ENCODE results near the gene CYP17A1. TPM values are rescaled to one million over a fixed set of nuclear protein-coding genes. Genes with fewer than 3 reads are reported as not detected.

CYP17A1 gene
- total and polyA plus RNA-seq, 2 donors from 2014 or later = 3.3 to 11.6 TPM

GRCh38 chr10:102801978-102802377, 35.2 kb downstream of the CYP17A1 start:
- Histone ChIP-seq H3K9ac (ENCODE audit: low read length in 3 of 3) (no peak overlapping the region), H3K9me3 (ENCODE audit: control insufficient read depth in 2 of 3, insufficient read depth in 1 of 3, low read length in 3 of 3) (no peaks in the 10 kb centered on the region), H3K27me3 (ENCODE audit: control insufficient read depth, insufficient read depth, low read length) (no peaks in the 10 kb centered on the region), H3K27ac (ENCODE audit: low read depth in 2 of 2, low read length in 2 of 2) (peak overlapping the region; percentile 20 to 59), H3K4me1 (ENCODE audit: control insufficient read depth in 2 of 3, insufficient read depth in 2 of 3, low read depth in 1 of 3, low read length in 3 of 3) (peaks cover 4 to 25% (median 23%) of the 10 kb centered on the region in 3 donors), H3K4me3 (ENCODE audit: low read length in 3 of 3) (no peak overlapping the region), H3K36me3 (ENCODE audit: control insufficient read depth in 2 of 3, insufficient read depth in 3 of 3, low read length in 3 of 3) (peaks cover 2 to 11% (median 6%) of the 10 kb centered on the region in 3 donors)
- TF ChIP-seq CTCF (IDR thresholded peaks at IDR 0.05; ENCODE audit: borderline replicate concordance, extremely low read depth, insufficient read depth) = no peak
- intact Hi-C loops (cut with DNase I) = no loop called here
- FAIRE-seq = no peak
- no peak for DNase-seq

DNA sequence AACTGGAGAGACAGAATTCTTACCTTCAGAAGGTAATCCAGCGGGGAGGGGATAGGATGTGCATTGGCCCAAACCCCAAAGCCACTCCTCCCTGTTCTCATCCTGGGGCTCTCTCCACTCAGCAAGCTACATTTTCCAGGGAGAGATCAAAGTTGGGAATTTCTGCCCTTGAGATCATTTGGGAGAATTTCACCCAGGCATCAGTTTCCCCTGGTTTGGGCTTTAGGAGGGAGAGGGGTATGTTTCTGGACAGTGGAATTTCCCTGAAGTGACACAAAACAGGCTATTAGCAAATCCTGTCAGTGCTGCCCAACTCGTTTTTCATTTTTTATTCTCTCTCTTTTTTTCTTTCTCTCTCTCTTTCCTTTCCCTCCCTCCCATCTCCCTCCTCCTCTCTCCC, 35.7 kb downstream of the CYP17A1 start:
- no peak for FAIRE-seq
- intact Hi-C loops (cut with DNase I) = no loop called here

DNA sequence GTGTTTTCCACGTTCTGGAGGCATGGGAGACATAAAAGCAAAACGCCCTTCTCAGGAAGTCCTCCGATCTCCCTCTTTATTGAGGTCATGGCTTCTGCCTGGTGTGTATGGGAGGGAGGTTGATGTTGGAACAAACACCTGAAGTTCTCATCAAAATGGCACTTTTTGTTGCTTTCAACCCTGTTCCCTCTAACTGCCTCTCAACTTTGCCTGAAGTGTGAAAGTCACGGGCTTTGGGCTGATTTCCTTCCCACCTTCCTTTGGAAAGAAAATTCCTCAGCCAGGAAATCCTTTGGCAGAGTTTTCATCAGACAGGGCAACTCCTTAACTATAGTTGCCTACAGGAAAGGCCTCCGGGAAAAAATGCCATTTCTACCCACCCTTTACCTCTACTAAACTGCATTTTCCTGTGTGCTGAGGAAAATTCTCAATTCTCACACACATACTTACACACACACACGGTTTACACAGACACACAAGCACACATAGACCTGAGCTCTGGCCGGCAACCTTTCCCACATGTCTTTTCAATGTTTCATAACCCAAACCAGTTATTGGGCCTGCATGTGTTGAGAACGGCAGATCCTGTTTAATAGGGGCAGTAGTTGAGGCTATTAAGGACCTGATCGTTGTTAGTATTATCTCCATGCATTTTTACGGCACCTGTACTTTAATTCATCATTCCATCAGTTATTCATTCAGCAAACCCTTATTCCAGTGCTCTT, 36.4 kb downstream of the CYP17A1 start:
- FAIRE-seq = no peak
- Histone ChIP-seq H3K9ac (ENCODE audit: low read length in 3 of 3) (peak overlapping the region in 1 of 3 donors; percentile 49), H3K4me1 (ENCODE audit: control insufficient read depth in 2 of 3, insufficient read depth in 2 of 3, low read depth in 1 of 3, low read length in 3 of 3) (peaks cover 4 to 33% (median 33%) of the 10 kb centered on the region in 3 donors)

More for the DNA sequence above, 35.7 kb downstream of the CYP17A1 start:
- Histone ChIP-seq H3K4me3 (ENCODE audit: low read length in 3 of 3) (no peak overlapping the region), H3K36me3 (ENCODE audit: control insufficient read depth in 2 of 3, insufficient read depth in 3 of 3, low read length in 3 of 3) (peaks cover 2 to 11% (median 6%) of the 10 kb centered on the region in 3 donors), H3K4me1 (ENCODE audit: control insufficient read depth in 2 of 3, insufficient read depth in 2 of 3, low read depth in 1 of 3, low read length in 3 of 3) (peaks cover 4 to 28% (median 27%) of the 10 kb centered on the region in 3 donors), H3K27ac (ENCODE audit: low read depth in 2 of 2, low read length in 2 of 2) (peak overlapping the region; percentile 35 to 83), H3K27me3 (ENCODE audit: control insufficient read depth, insufficient read depth, low read length) (no peaks in the 10 kb centered on the region), H3K9me3 (ENCODE audit: control insufficient read depth in 2 of 3, insufficient read depth in 1 of 3, low read length in 3 of 3) (no peaks in the 10 kb centered on the region), H3K9ac (ENCODE audit: low read length in 3 of 3) (peak overlapping the region in 1 of 3 donors; percentile 49)
- DNase-seq = peak in 2 of 5 donors; percentile 2 to 38
- TF ChIP-seq CTCF (IDR thresholded peaks at IDR 0.05; ENCODE audit: borderline replicate concordance, extremely low read depth, insufficient read depth) = no peak

More for the DNA sequence above, 36.4 kb downstream of the CYP17A1 start:
- intact Hi-C loops (cut with DNase I) = no loop called here
- peak overlapping the region; percentile 35 to 83 for H3K27ac ChIP-seq (ENCODE audit: low read depth in 2 of 2, low read length in 2 of 2)
- peaks cover 2 to 11% (median 6%) of the 10 kb centered on the region in 3 donors for H3K36me3 ChIP-seq (ENCODE audit: control insufficient read depth in 2 of 3, insufficient read depth in 3 of 3, low read length in 3 of 3)
- H3K9me3 ChIP-seq (ENCODE audit: control insufficient read depth in 2 of 3, insufficient read depth in 1 of 3, low read length in 3 of 3) = no peaks in the 10 kb centered on the region
- peak in 1 of 5 donors; percentile 30 for DNase-seq
- TF ChIP-seq CTCF (IDR thresholded peaks at IDR 0.05; ENCODE audit: borderline replicate concordance, extremely low read depth, insufficient read depth) = no peak
- H3K4me3 ChIP-seq (ENCODE audit: low read length in 3 of 3) = no peak overlapping the region
- H3K27me3 ChIP-seq (ENCODE audit: control insufficient read depth, insufficient read depth, low read length) = no peaks in the 10 kb centered on the region
